T-helper 1 cell treated with Interleukin-12 subunit alpha and Interleukin-12 subunit beta and Interleukin-4 antibody, amounts not matched to agents 30 ng/mL and 1 ng/mL, for 36 hours (primary cell): ENCODE measurements around the gene TNRC18. TPM values are rescaled to one million over a fixed set of nuclear protein-coding genes. Genes with fewer than 3 reads are reported as not detected.
"Not testable (repeated sequence)": the region's sequence is repeated elsewhere in the genome, so short reads cannot be mapped to it uniquely, and the experiment has no call there.

Experiments
- intact Hi-C: fragments of 100-400 bp; cut with micrococcal nuclease; formaldehyde crosslinking; loops from one replicate; pipeline ENCODE4 v1.15.1; 2024
- total RNA-seq: library from RNA; stranded (reverse); gene quantifications from 2 replicates; pipeline ENCODE4 v1.2.3, GENCODE V29; 2022

The TNRC18 gene
- total RNA-seq, 1 donor from 2014 or later = 44.3 TPM

DNA sequence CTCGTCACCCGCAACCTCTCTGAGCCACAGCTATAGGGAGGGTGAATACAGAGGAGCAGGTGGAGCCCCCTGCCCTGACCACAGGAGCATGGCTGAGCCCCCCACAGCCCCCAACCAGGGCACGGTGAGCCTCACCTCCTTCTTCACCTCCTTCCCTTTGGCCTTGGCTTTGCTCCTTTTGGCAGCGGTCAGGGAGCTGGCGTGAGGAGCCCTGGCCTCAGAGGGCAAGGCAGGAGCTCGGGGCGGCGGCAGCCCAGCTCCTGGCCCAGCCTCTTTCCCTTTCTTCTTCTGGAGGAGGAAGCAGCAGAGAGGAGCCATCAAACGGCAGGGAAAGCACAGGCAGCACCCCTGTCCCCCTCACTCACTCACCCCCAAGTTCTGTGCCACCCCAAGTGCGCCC is 98.7 kb downstream of the TNRC18 start:
- intact Hi-C loops = no loop called here

DNA sequence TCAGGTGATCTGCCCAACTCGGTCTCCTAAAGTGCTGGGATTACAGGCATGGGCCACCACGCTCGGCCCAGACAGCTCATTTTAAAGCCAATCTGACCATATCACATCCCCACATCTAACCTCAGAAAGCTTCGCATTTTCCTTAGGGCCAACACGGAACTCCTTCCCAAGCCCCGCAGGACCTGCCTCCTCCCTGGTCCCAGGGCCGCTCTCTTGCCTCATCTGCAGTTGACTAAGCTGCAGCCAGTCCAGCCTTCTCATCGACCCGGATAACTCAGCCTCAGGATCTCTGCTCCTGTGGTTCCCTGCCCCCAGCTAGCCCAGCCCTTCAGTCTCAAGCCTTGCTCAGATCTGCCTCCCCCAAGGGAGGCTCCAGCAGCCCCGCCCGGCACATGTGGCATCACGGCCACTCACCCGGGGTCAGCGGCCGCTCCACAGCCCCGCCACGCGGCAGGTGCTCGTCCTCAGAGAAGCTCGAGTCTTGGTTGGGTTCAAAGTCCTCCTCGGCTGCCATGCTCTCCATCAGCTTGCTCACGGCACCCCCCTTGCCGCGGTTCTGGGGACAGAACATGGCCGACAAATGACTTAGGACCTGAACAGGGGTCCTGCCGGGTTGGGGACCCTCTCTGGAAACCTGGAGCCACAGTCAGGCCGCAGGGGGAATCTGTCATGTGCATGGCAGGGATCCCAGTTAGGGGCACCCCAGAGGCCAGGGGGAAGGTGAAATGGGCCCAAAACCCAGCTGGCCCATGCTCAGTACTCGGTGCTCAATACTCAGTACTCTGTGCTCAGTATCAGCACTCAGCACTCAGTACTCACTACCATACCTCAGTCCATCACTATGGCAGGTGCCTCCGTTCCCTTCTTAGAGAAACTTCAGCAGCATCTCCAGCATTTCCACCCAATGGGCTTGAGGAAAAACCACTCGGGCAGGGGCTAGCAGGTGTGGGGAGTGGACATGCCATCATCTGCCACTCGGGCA is 99.5 kb downstream of the TNRC18 start:
- intact Hi-C loops = not testable (repeated sequence)

DNA sequence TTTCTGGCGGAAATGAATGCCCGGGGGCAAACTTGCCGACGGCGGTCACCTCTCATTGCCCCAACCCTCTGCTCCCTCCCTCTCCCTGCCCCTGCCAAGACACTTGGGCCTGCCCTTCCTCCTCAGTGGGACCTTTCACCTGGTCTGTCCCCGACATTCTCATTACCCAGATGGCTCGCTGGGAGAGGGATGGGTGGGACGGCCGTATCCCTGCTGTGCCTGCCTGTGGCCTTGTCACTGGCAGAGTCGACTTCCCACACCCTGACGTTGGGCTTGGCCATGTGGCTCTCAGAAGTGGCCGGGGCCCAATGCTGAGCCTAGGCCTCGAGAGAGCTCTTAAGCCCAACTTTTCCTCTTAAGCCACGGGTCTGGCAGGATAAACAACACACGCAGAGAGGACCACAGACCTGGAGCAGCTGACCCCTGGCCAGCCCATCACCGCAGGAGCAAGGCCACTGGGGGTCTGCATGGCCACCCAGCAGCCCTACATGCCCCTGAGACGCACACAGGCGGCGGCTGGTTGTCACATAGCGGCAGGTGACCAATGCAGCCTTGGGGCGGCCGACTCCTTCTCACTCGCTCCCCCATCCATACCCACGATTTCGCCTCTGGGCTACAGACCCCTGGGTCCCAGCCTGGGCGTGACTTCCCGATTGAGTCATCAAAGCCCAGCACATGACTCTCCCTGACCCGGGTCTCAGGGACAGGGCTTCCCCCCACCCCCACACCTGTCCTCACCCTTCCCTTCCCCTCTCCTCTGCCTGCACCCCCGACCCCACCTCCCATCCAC is 100.8 kb downstream of the TNRC18 start:
- intact Hi-C loops = no loop called here

DNA sequence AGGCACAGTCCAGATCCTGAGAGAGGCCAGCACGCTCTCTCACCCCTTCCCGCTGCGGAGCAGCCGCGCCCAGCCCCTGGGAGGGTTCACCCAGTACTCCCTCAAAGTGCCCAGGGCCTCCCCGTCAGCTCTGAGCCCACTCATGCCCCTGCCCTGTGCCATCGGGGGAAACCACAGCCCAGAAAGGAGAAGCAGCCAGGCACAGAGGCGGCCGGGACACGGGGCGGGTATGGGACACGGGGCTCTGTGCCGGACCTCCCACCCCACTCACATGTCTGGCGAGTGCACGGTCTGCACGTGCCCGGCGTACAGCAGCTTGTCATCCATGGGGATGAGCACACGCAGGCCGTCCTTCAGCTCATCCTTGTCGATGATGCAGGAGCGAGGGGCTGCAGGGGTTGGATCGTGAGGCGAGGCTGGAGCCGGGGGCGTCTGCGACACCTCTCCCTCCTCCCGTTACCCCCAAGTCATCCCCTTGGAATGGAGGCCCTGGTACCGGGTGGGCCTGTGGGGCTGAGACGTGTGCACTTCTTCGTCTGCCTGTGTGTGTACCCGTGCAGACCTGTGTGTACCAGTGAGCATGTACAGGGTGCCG is 102.7 kb downstream of the TNRC18 start:
- intact Hi-C loops = no loop called here

DNA sequence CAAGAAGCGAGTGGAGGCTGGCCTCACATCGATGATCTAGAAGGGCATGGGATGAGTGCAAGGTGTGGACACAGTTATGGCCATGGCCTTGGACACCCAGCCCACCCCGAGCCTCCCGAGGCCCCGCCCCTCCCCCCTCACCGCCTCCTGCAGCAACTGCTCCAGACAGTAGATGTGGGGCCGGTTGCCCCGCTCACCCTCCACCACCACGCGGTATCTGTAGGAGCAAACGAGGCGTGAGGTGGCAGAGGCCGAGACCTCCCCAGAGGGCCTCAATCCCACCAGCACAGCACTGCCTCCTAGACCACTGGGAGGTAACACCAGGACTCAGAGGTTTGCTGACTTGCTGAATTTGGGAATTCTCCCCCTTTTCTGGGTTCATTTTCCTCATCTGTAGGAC is 103.2 kb downstream of the TNRC18 start:
- intact Hi-C loops = no loop called here

DNA sequence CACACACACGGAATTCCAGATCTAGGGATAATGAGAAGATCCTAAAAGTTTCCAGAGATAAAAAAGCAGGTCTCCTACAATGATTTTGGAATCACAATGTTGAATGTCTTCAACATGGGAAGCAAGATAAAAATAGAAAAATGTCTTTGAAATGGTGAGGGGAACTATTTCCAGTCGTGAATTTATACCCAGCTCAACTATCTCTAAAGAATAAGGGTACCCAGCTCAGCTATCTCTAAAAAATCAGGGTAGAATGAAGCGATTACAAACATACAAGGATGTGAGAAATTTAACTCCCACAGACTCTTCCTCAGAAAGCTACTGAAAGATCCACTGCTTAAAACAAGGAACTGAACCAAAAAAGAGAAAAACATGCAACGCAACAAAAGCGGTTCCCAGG is 105.0 kb downstream of the TNRC18 start:
- intact Hi-C loops = not testable (repeated sequence)

DNA sequence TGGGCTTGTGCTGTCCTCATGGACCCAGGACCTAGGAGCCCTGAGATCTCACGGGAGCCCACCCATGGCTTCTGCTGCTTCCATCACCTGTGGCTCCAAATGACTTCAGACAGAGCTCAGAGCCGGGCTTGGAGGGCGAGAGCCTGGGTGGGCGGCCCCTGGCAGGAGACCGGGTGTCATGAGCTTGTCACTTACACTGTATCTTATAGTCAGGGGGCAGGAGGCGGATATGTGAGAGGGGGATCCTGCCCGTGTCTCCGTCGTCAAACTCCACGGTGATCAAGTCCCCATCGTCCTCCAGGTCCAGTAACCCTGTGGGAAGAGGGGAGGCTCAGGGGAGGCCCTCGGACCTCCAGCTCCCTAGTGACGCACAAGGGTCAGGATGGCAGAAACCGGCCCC is 107.9 kb downstream of the TNRC18 start:
- intact Hi-C loops = no loop called here

DNA sequence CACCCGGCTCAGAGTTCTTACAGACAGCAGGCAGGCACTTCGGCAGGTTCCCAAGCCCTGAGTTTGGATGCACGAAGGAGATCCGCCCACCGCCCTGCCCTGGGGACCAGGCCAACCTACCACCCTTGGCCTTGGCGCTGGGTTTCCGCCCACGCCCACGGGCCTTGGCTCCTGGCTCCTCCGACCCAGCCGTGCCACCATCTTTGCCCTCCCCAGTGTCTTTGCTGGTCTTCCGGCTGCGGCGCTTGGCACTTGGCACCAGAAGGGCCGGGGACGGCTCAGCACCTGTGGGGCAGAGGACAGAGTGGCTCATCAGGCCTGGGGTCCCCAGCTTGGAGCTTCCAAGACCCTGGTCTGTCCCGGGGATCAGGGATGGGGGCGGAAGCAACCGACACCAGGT is 108.8 kb downstream of the TNRC18 start:
- intact Hi-C loops = no loop called here

DNA sequence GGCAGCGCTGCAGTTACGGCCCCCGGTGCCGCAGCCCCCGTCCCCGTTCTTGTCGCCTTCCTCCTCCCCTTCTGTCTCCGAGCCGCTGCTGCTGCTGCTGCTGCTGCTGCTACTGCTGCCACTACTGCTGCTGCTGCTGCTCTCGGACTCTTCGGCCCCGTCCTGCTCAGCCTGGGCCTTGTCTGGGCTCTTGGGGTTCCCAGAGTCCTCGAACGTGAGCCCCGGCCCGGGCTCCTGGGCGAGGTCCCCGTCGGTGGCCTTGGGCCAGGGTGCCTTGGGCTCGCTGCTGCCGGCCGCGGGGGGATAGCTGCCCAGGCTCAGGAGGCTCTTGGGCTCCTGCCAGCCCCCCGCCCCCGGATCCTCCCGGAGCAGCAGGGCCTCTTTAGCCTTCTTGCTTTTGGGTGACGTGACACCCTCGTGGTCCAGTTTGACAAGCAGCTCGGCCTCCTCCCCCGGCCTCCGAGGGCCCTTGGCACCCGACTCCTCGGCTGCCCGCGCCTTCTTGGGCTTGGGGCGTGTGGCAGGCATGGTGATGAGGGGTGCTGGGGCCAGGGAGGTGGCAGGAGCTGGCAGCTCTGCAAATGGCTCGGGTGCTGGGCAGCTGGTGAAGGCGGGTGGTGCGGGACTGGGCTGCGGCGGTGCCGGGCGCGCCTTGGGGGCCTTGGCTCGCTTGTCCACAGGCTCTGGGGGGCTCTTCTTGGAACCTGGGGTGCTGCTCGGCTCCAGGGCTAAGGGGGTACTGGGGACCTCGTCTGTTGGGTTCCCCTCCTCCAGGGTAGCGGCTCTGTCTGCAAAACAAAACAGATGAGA is 110.4 kb downstream of the TNRC18 start:
- intact Hi-C loops = not testable (repeated sequence)

DNA sequence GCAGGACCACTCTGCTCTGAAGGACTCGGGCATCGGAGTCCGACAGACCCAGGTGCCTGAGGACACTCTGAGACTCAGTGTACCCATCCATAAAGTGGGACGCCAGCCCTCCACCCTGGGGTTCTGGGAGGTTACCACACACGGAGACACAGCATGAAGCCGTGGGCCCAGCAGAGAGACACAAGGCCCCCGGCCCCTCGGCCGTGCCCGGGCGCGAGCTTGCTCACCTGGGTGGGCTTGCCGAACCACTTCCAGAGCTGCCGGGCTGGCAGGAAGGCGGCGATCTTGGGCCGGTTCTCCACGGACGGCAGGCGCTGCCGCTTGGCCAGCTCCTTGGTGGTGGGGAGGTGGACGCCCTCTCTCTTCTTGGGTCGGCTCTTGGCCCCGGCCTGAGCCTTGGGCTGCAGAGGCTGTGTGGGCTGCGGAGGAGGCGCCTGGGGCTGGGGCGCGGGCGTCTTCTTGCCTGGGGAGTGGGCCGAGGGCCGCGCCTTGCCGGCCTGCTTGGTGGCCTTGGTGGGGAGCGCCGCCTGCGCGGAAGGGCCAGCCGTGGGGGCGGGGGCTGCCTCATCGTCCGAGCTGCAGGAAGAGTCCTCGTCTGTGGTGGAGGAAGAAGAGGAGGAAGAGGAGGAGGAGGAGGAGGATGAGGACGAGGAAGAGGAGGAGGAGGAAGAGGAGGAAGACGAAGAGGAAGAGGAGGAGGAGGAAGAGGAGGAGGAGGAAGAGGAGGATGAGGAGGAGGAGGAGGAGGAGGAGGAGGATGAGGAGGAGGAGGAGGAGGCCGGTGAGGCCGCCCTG is 111.2 kb downstream of the TNRC18 start:
- intact Hi-C loops = not testable (repeated sequence)

DNA sequence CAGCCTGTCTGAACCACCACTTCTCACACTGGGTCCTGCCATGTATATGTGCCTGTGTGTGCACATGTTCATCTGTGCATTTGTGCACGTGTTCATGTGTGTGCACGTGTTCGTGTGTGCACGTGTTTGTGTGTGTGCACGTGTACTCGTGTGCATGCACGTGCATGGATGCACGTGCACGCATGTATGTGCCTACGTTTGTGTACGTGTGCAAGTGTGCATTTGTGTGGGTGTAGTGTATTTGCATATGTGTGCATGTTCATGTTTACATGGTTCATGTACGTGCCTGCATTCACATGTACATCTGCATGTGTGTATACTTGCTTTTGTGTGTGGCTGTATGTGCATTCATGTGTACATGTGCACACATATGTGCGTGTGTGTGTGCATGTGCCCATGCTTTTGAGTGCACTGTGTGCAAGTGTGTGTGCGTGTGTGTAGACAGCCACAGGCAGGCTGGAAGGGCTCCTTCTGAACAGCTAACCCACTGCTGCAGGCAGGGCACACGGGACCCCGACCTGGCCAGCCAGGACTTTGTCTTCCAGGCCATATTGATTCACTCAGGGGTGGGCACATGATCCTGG is 112.7 kb downstream of the TNRC18 start:
- intact Hi-C loops = no loop called here

DNA sequence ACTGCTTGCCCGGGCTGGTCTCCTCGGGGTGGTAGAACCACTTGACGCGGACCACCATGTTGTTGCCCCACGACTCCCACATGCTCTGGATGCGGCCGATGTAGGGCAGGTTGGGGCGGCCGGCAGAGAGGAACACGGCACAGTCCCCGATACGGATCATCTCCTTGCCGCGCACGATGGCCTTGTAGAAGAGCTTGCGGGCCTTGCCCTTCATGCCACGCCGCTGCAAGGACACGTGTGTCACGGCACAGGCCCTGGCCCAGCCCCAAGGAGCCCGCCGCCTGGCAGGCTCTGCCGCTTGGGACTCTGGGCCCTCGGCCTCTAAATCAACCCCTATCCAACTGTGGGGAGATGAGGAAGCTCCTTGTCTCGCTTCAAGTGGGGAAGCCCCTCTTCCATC is 114.5 kb downstream of the TNRC18 start:
- intact Hi-C loops = no loop called here

DNA sequence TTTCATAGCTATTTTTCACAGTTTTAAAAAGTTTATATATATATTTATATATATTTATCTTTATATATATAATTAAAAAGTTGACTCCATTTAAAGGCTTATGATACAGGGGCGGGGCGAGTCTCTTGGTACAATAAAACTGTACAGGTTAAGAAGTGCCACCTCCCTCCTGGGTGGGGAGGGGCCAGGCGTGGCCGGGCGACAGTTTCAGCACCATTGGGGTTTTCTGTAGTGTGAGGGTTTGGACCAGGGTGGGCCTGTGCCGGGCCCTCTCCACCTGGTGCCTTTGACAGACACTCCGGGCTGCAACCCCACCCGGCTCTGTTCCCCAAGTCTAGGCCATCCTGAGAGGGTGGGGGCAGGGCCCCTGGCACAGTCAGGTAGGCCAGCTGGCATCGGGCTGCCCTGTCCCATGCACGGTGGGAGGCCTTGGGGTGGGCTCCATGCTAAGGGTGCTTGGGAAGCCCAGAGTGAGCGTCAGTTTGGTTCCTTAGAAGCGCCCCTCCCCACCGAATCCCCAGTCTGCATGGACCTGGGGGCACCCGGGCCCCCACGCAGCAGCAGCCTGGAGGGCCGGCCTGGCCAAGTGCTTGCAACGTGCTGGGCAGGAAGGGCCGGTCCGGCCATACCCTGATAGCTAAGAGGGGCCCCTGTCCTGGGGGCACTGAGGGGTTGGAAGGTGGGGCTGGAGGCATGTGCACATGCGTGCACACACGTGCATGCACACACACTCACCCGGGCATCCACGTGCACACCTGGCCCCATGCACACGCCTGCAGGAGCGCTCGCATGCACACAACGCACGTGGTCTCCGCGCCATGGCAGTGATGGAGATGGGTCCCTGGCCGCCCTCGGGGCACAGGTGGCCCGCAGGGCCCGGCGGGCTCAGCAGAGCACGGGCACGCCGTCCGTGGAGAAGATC is 116.2 kb downstream of the TNRC18 start:
- intact Hi-C loops = not testable (repeated sequence)

DNA sequence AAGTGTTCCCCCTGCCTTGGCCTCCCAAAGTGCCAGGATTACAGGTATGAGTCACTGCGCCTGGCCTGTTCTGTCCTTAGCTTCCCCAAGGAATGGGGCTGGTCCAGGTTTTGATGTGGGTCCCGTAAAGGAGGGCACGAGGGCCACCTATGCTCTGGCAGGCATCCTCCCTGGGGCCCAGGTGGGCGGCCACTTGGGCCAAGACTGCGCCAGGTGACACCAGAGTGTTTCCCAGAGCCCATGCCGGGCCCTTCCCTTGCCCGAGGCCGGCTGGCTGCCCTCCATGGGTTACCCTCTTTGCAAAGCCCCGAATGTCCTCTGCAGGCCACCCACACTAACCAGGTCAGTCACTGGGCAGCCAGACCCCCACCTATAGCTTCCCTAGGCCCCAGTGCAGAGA is 118.6 kb downstream of the TNRC18 start:
- intact Hi-C loops = not testable (repeated sequence)

DNA sequence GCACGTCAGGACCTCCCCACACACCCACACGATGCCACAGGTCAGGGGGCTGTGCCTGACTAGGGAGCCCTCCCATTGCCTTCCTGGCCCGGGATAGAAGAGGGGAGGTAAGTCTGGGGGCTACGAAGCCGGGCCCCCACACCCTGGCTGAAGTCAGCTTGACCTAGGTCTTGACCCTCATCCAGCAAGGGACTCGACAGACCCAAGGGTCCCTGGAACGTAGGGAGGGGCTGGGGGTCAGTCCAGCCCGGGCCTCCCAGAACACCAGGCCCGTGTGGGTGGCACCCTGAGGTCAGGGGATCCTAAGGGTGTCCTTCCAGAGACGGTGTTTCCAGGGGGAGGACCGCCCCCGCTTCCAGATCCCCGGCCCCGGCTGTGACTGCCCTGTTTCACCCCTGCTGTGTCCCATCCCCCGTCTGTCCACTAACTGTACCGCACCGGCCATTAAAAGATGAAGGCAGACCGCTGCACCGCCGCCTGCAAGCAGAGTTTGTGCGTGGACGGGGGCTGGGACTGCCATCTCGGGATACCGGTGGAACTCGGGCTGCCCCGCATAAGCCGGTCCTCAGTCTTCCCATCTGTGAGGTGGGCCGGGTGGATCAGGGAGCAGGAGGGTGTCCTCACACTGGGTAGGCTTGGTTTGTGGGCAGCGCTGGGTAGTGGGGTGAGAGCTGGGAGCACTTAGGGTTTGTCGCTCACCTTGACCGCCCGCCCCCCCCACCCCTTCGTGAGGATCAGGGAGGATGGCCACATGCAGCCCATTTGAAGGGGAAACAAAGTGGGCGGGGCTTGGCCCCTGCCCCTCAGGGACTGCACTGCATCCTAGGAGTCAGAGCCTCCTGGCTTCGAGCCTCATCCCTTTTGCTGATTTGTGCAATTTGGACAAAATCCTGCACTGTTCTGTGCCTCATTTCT is 119.8 kb downstream of the TNRC18 start:
- intact Hi-C loops = no loop called here

DNA sequence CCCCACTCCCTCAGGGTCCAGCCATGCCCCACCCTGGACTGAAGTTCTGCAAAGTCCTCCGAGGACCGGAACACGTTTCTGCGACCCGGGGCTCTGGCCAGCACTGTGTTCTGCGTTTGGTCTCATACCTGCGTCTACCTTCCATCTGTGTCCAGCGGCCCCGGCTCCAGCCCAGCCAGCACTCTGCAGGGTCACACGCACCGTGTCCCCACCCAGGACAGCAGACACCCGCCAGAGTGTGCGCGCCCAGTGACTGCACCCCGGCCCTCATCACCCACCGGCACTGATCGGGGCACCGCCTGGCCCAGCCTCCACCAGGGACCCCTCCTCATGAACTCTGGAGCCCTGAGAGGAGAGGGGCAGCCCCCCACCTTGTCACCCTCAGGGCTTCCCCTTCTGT is 120.6 kb downstream of the TNRC18 start:
- intact Hi-C loops = no loop called here

DNA sequence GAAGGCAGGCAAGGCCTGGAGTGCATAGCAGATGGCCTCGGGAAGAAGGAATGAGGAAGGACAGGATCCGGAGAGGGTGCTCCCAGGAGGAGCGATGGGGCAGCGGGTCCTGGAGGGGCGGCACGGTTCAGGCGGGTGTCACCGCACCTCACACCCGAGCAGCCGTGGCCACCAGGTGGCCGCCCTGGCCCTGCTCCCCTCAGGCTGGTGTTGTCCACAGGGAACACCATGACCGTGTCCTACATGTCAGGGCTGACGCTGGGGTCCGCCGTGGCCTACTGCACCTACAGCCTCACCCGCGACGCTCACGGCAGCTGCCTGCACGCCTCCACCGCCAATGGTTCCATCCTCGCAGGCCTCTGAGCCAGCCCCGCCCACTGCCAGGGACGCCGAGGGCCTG is 121.1 kb downstream of the TNRC18 start:
- intact Hi-C loops = no loop called here

DNA sequence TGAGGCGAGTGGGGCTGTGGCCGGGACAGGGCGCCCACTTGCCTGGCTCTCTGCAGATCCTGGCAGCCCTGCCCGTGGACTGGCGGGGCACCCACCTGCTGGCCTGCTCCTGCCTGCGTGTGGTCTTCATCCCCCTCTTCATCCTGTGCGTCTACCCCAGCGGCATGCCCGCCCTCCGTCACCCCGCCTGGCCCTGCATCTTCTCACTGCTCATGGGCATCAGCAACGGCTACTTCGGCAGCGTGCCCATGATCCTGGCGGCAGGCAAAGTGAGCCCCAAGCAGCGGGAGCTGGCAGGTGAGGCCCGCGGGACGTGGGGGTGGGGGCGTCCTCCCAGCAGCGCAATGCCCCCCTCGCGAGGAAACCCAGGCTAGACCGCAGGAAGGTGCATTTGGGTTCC is 123.3 kb downstream of the TNRC18 start:
- intact Hi-C loops = no loop called here
